Esophagus muscularis mucosa (tissue), 4 donors: Measurements from ENCODE around the gene DAO. TPM values are rescaled to one million over a fixed set of nuclear protein-coding genes. Genes with fewer than 3 reads are reported as not detected.

ENCODE experiments used
- DNase-seq: peaks from one replicate; pipeline ENCODE4 v3.0.0-alpha.2; 2017; ENCODE audit errors: extremely low spot score
- H3K27ac ChIP-seq, 4 donors: fragments of 200-600 bp; sonication (generic); replicated peaks in 1 of 4; 1 replicate in 3 of 4; 2 replicates in 1 of 4; pipeline ENCODE4 v1.5.1; 2016 to 2019; ENCODE audit warnings: mild to moderate bottlenecking in 1 of 4
- H3K27me3 ChIP-seq, 4 donors: fragments of 200-600 bp; sonication (generic); one replicate each; pipeline versions ENCODE4 v1.5.1 to v1.6.0; 2016 to 2019
- H3K36me3 ChIP-seq, 4 donors: fragments of 200-600 bp; sonication (generic); one replicate each; pipeline ENCODE4 v1.5.1; 2016 to 2019
- H3K4me1 ChIP-seq, 4 donors: fragments of 200-600 bp; sonication (generic); one replicate each; pipeline ENCODE4 v1.5.1; 2016 to 2019
- H3K4me3 ChIP-seq, 4 donors: fragments of 200-600 bp; sonication (generic); 1 replicate in 2 of 4; 2 replicates in 2 of 4; pipeline ENCODE4 v1.5.1; 2016 to 2019; ENCODE audit warnings: mild to moderate bottlenecking in 4 of 4, moderate library complexity in 1 of 4
- H3K9me3 ChIP-seq, 4 donors: fragments of 200-600 bp; sonication (generic); 1 replicate in 3 of 4; 2 replicates in 1 of 4; pipeline ENCODE4 v1.5.1; 2016 to 2019
- EP300 ChIP-seq: sonication (generic); formaldehyde crosslinking; IDR thresholded peaks from one replicate; pipeline ENCODE4 v1.6.1; 2017; ENCODE audit warnings: antibody characterized with exemption
- POLR2A ChIP-seq: fragments of 450-650 bp; IDR thresholded peaks from one replicate; pipeline ENCODE4 v1.6.1; 2017; ENCODE audit warnings: antibody characterized with exemption, moderate library complexity, mild to moderate bottlenecking, low read depth
- POLR2AphosphoS5 ChIP-seq, 2 donors: sonication (generic); formaldehyde crosslinking; IDR thresholded peaks; one replicate each; pipeline ENCODE4 v1.6.1; 2017; ENCODE audit warnings: antibody characterized with exemption in 2 of 2
- WGBS: methylation state at CpG from one replicate; pipeline ENCODE4 v1.1.5; 2018; 5-methylcytosine and 5-hydroxymethylcytosine counted together
- intact Hi-C: fragments of 100-400 bp; cut with DNase I; formaldehyde crosslinking; loops from one replicate; pipeline ENCODE4 v1.15.1; 2023
- total RNA-seq, 4 donors: library from RNA; depleted of rRNA; stranded (reverse); fragments of >200 nt; gene quantifications; one replicate each; pipeline versions ENCODE4 v1.1.0 to v1.2.1, GENCODE V29; 2016
- TF ChIP-seq, protein P1 (sequence below), 3 experiments: fragments of 200-600 bp in 2 of 3; fragments of 450-650 bp in 1 of 3; sonication (generic) in 2 of 3; IDR thresholded peaks; one replicate each; pipeline ENCODE4 v1.5.1; 2017 to 2019; ENCODE audit warnings: antibody characterized with exemption in 3 of 3, mild to moderate bottlenecking in 2 of 3, moderate library complexity in 1 of 3

DAO gene
- total RNA-seq, 4 donors from 2014 or later, result not detected

DNA sequence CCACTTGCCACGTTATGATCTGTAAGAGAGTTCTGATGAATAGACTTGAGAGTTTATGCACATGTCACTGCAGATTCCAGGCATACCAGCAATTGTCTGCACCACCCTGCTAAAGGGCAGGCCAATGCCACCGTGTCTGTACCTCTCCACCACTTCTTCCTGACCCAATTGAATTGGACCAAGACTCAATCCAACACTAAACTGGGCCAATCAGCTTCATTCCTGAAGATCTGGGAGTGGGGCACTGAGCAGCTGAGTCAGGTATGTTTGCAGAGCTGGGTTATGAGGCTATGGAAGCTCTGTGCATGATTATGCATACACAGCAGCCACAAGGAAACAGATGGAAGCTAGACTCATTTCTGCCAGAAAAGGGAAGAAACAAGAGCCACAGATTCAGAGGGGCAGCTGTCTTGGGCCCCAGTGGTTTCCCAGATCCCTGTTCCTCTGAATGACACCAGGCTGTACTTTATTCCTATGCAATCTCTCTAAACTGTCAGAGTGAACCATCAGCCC is 28.0 kb downstream of the DAO start:
- Histone ChIP-seq H3K27ac (no peak overlapping the region), H3K9me3 (no peaks in the 10 kb centered on the region), H3K36me3 (no peaks in the 10 kb centered on the region), H3K4me1 (peaks cover 0 to 4% (median 0%) of the 10 kb centered on the region in 4 donors), H3K4me3 (no peak overlapping the region), H3K27me3 (no peaks in the 10 kb centered on the region)
- no peak for DNase-seq
- intact Hi-C loops, result no loop called here
- TF ChIP-seq, protein P1, sequence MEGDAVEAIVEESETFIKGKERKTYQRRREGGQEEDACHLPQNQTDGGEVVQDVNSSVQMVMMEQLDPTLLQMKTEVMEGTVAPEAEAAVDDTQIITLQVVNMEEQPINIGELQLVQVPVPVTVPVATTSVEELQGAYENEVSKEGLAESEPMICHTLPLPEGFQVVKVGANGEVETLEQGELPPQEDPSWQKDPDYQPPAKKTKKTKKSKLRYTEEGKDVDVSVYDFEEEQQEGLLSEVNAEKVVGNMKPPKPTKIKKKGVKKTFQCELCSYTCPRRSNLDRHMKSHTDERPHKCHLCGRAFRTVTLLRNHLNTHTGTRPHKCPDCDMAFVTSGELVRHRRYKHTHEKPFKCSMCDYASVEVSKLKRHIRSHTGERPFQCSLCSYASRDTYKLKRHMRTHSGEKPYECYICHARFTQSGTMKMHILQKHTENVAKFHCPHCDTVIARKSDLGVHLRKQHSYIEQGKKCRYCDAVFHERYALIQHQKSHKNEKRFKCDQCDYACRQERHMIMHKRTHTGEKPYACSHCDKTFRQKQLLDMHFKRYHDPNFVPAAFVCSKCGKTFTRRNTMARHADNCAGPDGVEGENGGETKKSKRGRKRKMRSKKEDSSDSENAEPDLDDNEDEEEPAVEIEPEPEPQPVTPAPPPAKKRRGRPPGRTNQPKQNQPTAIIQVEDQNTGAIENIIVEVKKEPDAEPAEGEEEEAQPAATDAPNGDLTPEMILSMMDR (IDR thresholded peaks at IDR 0.05), result no peak
- TF ChIP-seq POLR2AphosphoS5 (IDR thresholded peaks at IDR 0.05) (no peak), POLR2A (no peak)
- WGBS, result 13% methylated on average over 1 of the region's 2 CpGs

GRCh38 chr12:108910336-108910735 is 30.4 kb downstream of the DAO start:
- Histone ChIP-seq H3K27me3 (no peaks in the 10 kb centered on the region), H3K27ac (no peak overlapping the region), H3K4me3 (no peak overlapping the region), H3K9me3 (no peaks in the 10 kb centered on the region), H3K4me1 (peaks cover 4 to 7% (median 4%) of the 10 kb centered on the region in 4 donors), H3K36me3 (no peaks in the 10 kb centered on the region)
- no peak for TF ChIP-seq EP300
- TF ChIP-seq, protein P1 (IDR thresholded peaks at IDR 0.05), result no peak
- no peak for TF ChIP-seq POLR2AphosphoS5 (IDR thresholded peaks at IDR 0.05)
- TF ChIP-seq POLR2A, result no peak
- intact Hi-C loops, result no loop called here
- 81% methylated on average over 5 of the region's 5 CpGs for WGBS
- DNase-seq, result no peak

DNA sequence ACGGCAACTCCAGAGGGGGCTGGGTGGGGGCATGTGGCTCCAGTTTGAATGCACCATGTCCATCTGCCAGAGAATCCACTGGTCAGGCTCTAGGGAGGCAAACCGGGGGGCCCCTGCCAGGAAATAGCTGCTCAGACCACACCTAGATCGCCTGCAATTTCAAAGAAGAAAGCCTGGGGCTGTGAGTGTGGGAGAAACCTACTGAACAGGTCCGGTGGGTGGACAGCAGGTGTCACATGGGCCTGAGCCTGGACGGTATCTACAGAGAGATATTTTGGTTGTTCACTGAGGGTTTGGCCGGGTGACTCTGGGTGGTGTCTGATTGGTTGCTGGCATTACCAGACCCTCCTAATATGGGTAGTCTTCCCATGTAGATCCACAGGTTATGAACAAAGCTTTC is 32.0 kb downstream of the DAO start:
- no peak overlapping the region for H3K27ac ChIP-seq
- H3K36me3 ChIP-seq, result no peaks in the 10 kb centered on the region
- 87% methylated on average over 3 of the region's 6 CpGs for WGBS
- TF ChIP-seq, protein P1 (IDR thresholded peaks at IDR 0.05), result no peak
- TF ChIP-seq EP300, result no peak
- no peak for TF ChIP-seq POLR2AphosphoS5 (IDR thresholded peaks at IDR 0.05)
- no peak for TF ChIP-seq POLR2A
- no peak overlapping the region for H3K4me3 ChIP-seq
- H3K4me1 ChIP-seq, result peaks cover 4 to 7% (median 4%) of the 10 kb centered on the region in 4 donors
- DNase-seq, result no peak
- no peaks in the 10 kb centered on the region for H3K9me3 ChIP-seq
- no peaks in the 10 kb centered on the region for H3K27me3 ChIP-seq
- intact Hi-C loops, result no loop called here

GRCh38 chr12:108912361-108912760 is 32.5 kb downstream of the DAO start:
- peaks cover 4 to 7% (median 4%) of the 10 kb centered on the region in 4 donors for H3K4me1 ChIP-seq
- H3K27ac ChIP-seq, result no peak overlapping the region
- H3K9me3 ChIP-seq, result no peaks in the 10 kb centered on the region
- no peaks in the 10 kb centered on the region for H3K36me3 ChIP-seq
- 99% methylated on average over 7 of the region's 9 CpGs for WGBS
- no peaks in the 10 kb centered on the region for H3K27me3 ChIP-seq
- TF ChIP-seq POLR2A (no peak), EP300 (no peak), POLR2AphosphoS5 (IDR thresholded peaks at IDR 0.05) (no peak)
- TF ChIP-seq, protein P1 (IDR thresholded peaks at IDR 0.05), result no peak
- no peak for DNase-seq
- H3K4me3 ChIP-seq, result no peak overlapping the region
- intact Hi-C loops, result no loop called here

- TF ChIP-seq, protein P1 (IDR thresholded peaks at IDR 0.05), result no peak
- TF ChIP-seq POLR2A (no peak), POLR2AphosphoS5 (IDR thresholded peaks at IDR 0.05) (no peak), EP300 (no peak)
- no peak overlapping the region for H3K4me3 ChIP-seq
- no peaks in the 10 kb centered on the region for H3K27me3 ChIP-seq
- no peaks in the 10 kb centered on the region for H3K36me3 ChIP-seq
- H3K27ac ChIP-seq, result no peak overlapping the region
- intact Hi-C loops, result no loop called here
- WGBS, result 34% methylated on average over 4 of the region's 4 CpGs
- H3K4me1 ChIP-seq, result peaks cover 4 to 7% (median 5%) of the 10 kb centered on the region in 4 donors
- H3K9me3 ChIP-seq, result no peaks in the 10 kb centered on the region
- no peak for DNase-seq
Measured at GRCh38 chr12:108914121-108914531, 34.2 kb downstream of the DAO start.
